H1 (cell line): ENCODE data around the gene MAFG. TPM values are rescaled to one million over a fixed set of nuclear protein-coding genes. Genes with fewer than 3 reads are reported as not detected.

Source experiments
- CTCF ChIA-PET: fragments of 300-600 bp; sonication (Branson Sonifier 250); formaldehyde crosslinking; loops from one replicate; lab custom pipeline; 2021; ENCODE audit not compliant: partially characterized antibody; lab: Charles Lee
- POLR2A ChIA-PET: fragments of 300-600 bp; sonication (Branson Sonifier 250); formaldehyde crosslinking; loops from one replicate; lab custom pipeline; 2021; ENCODE audit warnings: inconsistent platforms; ENCODE audit not compliant: partially characterized antibody; lab: Charles Lee
- DNase-seq, 2 experiments: peaks; one replicate each; pipeline versions ENCODE4 v3.0.0 to v3.0.0-alpha.2; 2010 to 2022; ENCODE audit warnings: low spot score in 2 of 2, low read depth in 1 of 2, mixed read lengths in 1 of 2
- FAIRE-seq: peaks from 2 replicates; lab custom pipeline; 2011; peaks lifted over from hg19 to GRCh38; lab: Jason Lieb, UNC
- H2AFZ ChIP-seq: 2 replicates; pipeline ENCODE4 v1.8.1; 2012; ENCODE audit warnings: low read length, inconsistent platforms
- H2AK5ac ChIP-seq: 2 replicates; pipeline ENCODE4 v1.6.1; 2013; ENCODE audit warnings: low read depth, low read length
- H2BK120ac ChIP-seq: replicated peaks from 2 replicates; pipeline ENCODE3; 2013; ENCODE audit warnings: low read depth, low read length, inconsistent platforms
- H2BK12ac ChIP-seq: 2 replicates; pipeline ENCODE4 v1.6.1; 2013; ENCODE audit warnings: low read depth, low read length
- H2BK15ac ChIP-seq: 2 replicates; pipeline ENCODE4 v1.6.1; 2013; ENCODE audit warnings: low read length
- H2BK20ac ChIP-seq: 2 replicates; pipeline ENCODE4 v1.6.1; 2013; ENCODE audit warnings: low read length
- H2BK5ac ChIP-seq: 2 replicates; pipeline ENCODE4 v1.6.1; 2013; ENCODE audit warnings: low read depth, low read length
- H3K14ac ChIP-seq: 2 replicates; pipeline ENCODE4 v1.6.1; 2013; ENCODE audit warnings: inconsistent platforms; ENCODE audit not compliant: insufficient read length
- H3K18ac ChIP-seq: 2 replicates; pipeline ENCODE4 v1.6.1; 2013; ENCODE audit warnings: low read length; ENCODE audit errors: extremely low read depth
- H3K23ac ChIP-seq: 2 replicates; pipeline ENCODE4 v1.6.1; 2013; ENCODE audit warnings: inconsistent platforms; ENCODE audit not compliant: insufficient read length
- H3K23me2 ChIP-seq: 2 replicates; pipeline ENCODE4 v1.6.1; 2013; ENCODE audit warnings: low read depth, low read length
- H3K27ac ChIP-seq: 2 replicates; pipeline ENCODE4 v1.6.1; 2011; ENCODE audit warnings: low read depth, low read length, inconsistent platforms
- H3K27me3 ChIP-seq, 4 experiments: replicated peaks in 1 of 4; 1 replicate in 1 of 4; 2 replicates in 3 of 4; pipeline versions ENCODE4 v1.6.1 to v1.8.1; 2011 to 2013; ENCODE audit warnings: low read length in 3 of 4, mild to moderate bottlenecking in 3 of 4, inconsistent platforms in 2 of 4, mixed read lengths in 2 of 4, moderate library complexity in 1 of 4; ENCODE audit not compliant: control insufficient read depth in 3 of 4, insufficient read depth in 3 of 4; ENCODE audit errors: extremely low read depth in 1 of 4
- H3K36me3 ChIP-seq, 4 experiments: 2 replicates each; pipeline versions ENCODE4 v1.6.1 to v1.8.1; 2011 to 2013; ENCODE audit warnings: mild to moderate bottlenecking in 4 of 4, low read length in 3 of 4, moderate library complexity in 2 of 4, control low read depth in 1 of 4, inconsistent platforms in 1 of 4; ENCODE audit not compliant: insufficient read depth in 4 of 4, control insufficient read depth in 2 of 4
- H3K4ac ChIP-seq: replicated peaks from 2 replicates; pipeline ENCODE3; 2013; ENCODE audit warnings: low read length, low read depth, mixed read lengths, inconsistent platforms; ENCODE audit not compliant: insufficient read length
- H3K4me1 ChIP-seq, 4 experiments: replicated peaks in 1 of 4; 1 replicate in 1 of 4; 2 replicates in 3 of 4; pipeline versions ENCODE4 v1.6.1 to v1.8.1; 2011 to 2013; ENCODE audit warnings: low read length in 3 of 4, inconsistent platforms in 2 of 4, mixed read lengths in 1 of 4; ENCODE audit not compliant: insufficient read depth in 4 of 4, control insufficient read depth in 3 of 4
- H3K4me2 ChIP-seq, 2 experiments: 2 replicates each; pipeline versions ENCODE4 v1.6.1 to v1.8.1; 2011 to 2013; ENCODE audit warnings: low read depth in 2 of 2, low read length in 2 of 2, control low read depth in 1 of 2, inconsistent platforms in 1 of 2, mild to moderate bottlenecking in 1 of 2; ENCODE audit not compliant: insufficient read depth in 1 of 2
- H3K4me3 ChIP-seq, 4 experiments: fragments of 200-600, 300-600 bp in 1 of 4; sonication (generic), shearing (Covaris generic), sonication (Bioruptor Twin) in 1 of 4; 2 replicates each; pipeline versions ENCODE4 v1.5.1 to v1.8.1; 2011 to 2016; ENCODE audit warnings: low read length in 4 of 4, low read depth in 3 of 4, control low read depth in 2 of 4, inconsistent platforms in 2 of 4, mild to moderate bottlenecking in 2 of 4, mixed read lengths in 1 of 4, moderate library complexity in 1 of 4; ENCODE audit not compliant: insufficient read depth in 2 of 4; ENCODE audit errors: extremely low read depth in 1 of 4
- H3K56ac ChIP-seq: replicated peaks from 2 replicates; pipeline ENCODE3; 2013; ENCODE audit warnings: low read depth, mild to moderate bottlenecking, mixed read lengths, low read length, inconsistent platforms; ENCODE audit not compliant: insufficient read length
- H3K79me1 ChIP-seq: 2 replicates; pipeline ENCODE4 v1.6.1; 2013; ENCODE audit warnings: low read depth, low read length, control low read depth
- H3K79me2 ChIP-seq, 2 experiments: 2 replicates each; pipeline versions ENCODE4 v1.6.1 to v1.8.1; 2012 to 2013; ENCODE audit warnings: low read length in 2 of 2, mild to moderate bottlenecking in 2 of 2, inconsistent platforms in 1 of 2; ENCODE audit not compliant: insufficient read depth in 2 of 2, control insufficient read depth in 1 of 2
- H3K9ac ChIP-seq, 4 experiments: replicated peaks in 1 of 4; 1 replicate in 1 of 4; 2 replicates in 3 of 4; pipeline versions ENCODE4 v1.6.1 to v1.8.1; 2011 to 2013; ENCODE audit warnings: low read depth in 3 of 4, low read length in 3 of 4, control low read depth in 2 of 4, mild to moderate bottlenecking in 2 of 4, moderate library complexity in 2 of 4, inconsistent platforms in 1 of 4; ENCODE audit errors: extremely low read depth in 1 of 4
- H3K9me3 ChIP-seq, 2 experiments: 2 replicates each; pipeline versions ENCODE4 v1.6.1 to v1.8.1; 2012 to 2013; ENCODE audit warnings: mild to moderate bottlenecking in 2 of 2, moderate library complexity in 2 of 2, control low read depth in 1 of 2, inconsistent platforms in 1 of 2, low read depth in 1 of 2, low read length in 1 of 2, mixed read lengths in 1 of 2; ENCODE audit not compliant: insufficient read depth in 2 of 2
- H4K20me1 ChIP-seq, 2 experiments: replicated peaks in 1 of 2; 2 replicates each; pipeline versions ENCODE3 to v1.8.1; 2011 to 2013; ENCODE audit warnings: inconsistent platforms in 2 of 2, low read length in 2 of 2, mild to moderate bottlenecking in 1 of 2; ENCODE audit not compliant: insufficient read depth in 2 of 2, control insufficient read depth in 1 of 2
- H4K5ac ChIP-seq: 2 replicates; pipeline ENCODE4 v1.6.1; 2013; ENCODE audit warnings: low read length, low read depth, mixed read lengths, inconsistent platforms; ENCODE audit not compliant: insufficient read length
- H4K8ac ChIP-seq: 2 replicates; pipeline ENCODE4 v1.8.0; 2013; ENCODE audit warnings: mild to moderate bottlenecking, moderate library complexity, low read length, inconsistent platforms; ENCODE audit not compliant: insufficient read depth; ENCODE audit errors: extremely low read depth
- H4K91ac ChIP-seq: replicated peaks from 2 replicates; pipeline ENCODE3; 2013; ENCODE audit warnings: low read length, mixed read lengths, inconsistent platforms; ENCODE audit not compliant: insufficient read length
- FOSL1 ChIP-seq: IDR thresholded peaks from 2 replicates; pipeline ENCODE4 v1.6.1; 2011; ENCODE audit warnings: mild to moderate bottlenecking, low read depth, low read length, moderate library complexity; ENCODE audit not compliant: insufficient read depth
- KDM4A ChIP-seq: IDR thresholded peaks from one replicate; pipeline ENCODE4 v1.7.1; 2012; ENCODE audit warnings: low read depth, mild to moderate bottlenecking, moderate library complexity, low read length, inconsistent platforms; ENCODE audit not compliant: severe bottlenecking
- NRF1 ChIP-seq: IDR thresholded peaks from 2 replicates; pipeline ENCODE4 v1.6.1; 2011; ENCODE audit warnings: mild to moderate bottlenecking, low read depth, low read length, improper control_type of control experiment
- POLR2A ChIP-seq, 2 experiments: IDR thresholded peaks; 1 replicate in 1 of 2; 2 replicates in 1 of 2; pipeline ENCODE4 v1.6.1; 2011; ENCODE audit warnings: low read depth in 2 of 2, low read length in 2 of 2, mild to moderate bottlenecking in 2 of 2; ENCODE audit errors: control extremely low read depth in 1 of 2
- SRF ChIP-seq: IDR thresholded peaks from 2 replicates; pipeline ENCODE4 v1.6.1; 2011; ENCODE audit warnings: mild to moderate bottlenecking, low read depth, low read length, moderate library complexity
- WGBS, 2 experiments: shearing (Covaris generic) in 1 of 2; methylation state at CpG; one replicate each; pipeline versions ENCODE4 v1.1.6 to v1.1.7; 2013 to 2015; ENCODE audit warnings: low lambda C conversion rate in 2 of 2, mixed read lengths in 2 of 2, inconsistent platforms in 1 of 2, low coverage in 1 of 2, missing lambda C conversion rate in 1 of 2; ENCODE audit not compliant: insufficient replicate concordance in 2 of 2, insufficient coverage in 1 of 2, insufficient read length in 1 of 2; ENCODE audit errors: extremely low coverage in 1 of 2, missing lambda C conversion rate in 1 of 2; 5-methylcytosine and 5-hydroxymethylcytosine counted together
- polyA plus RNA-seq, 7 experiments: library from polyadenylated mRNA; depleted of rRNA in 3 of 7; stranded (reverse) in 5 of 7; unstranded in 2 of 7; fragments of >200 nt in 5 of 7; fragments of 200-250 nt in 2 of 7; gene quantifications; 1 replicate in 5 of 7; 2 replicates in 1 of 7; 4 replicates in 1 of 7; pipeline versions ENCODE4 v1.2.1 to v1.2.3, GENCODE V29; 2011 to 2013; ENCODE audit warnings: missing spikeins in 2 of 7, mixed read lengths in 2 of 7
- total RNA-seq: library from RNA; stranded (reverse); fragmentation: NEBNext Ultra II Directional; extraction: Animal tissue kit (Norgen Biotek cat#: 25700); gene quantifications from 2 replicates; pipeline ENCODE4 v1.2.1, GENCODE V29; 2021

The MAFG gene
- total and polyA plus RNA-seq, 2 of the 8 experiments (the other 6 are each of a cell fraction or from before 2014, with no cell fraction given), result 25.5 to 26.9 TPM

- Histone ChIP-seq H3K4me3 (no peak overlapping the region), H3K4me2 (no peak overlapping the region), H3K14ac (no peak overlapping the region), H3K9me3 (no peaks in the 10 kb centered on the region), H3K27ac (no peak overlapping the region), H3K79me2 (peaks cover 8 to 41% of the 10 kb centered on the region in 2 experiments), H2AFZ (no peak overlapping the region), H3K4me1 (peaks cover 0 to 3% (median 2%) of the 10 kb centered on the region in 4 experiments; a peak in 5 of 7 replicates), H4K20me1 (peaks cover 19 to 26% of the 10 kb centered on the region in 2 experiments), H4K8ac (peak overlapping the region; percentile 45; the same call in 1 of the 2 replicates), H4K91ac (no peak overlapping the region), H2AK5ac (no peak overlapping the region), H3K23ac (no peak overlapping the region), H3K4ac (no peak overlapping the region), H2BK15ac (no peak overlapping the region), H3K27me3 (no peaks in the 10 kb centered on the region), H3K36me3 (peaks cover 32 to 49% (median 36%) of the 10 kb centered on the region in 4 experiments), H3K18ac (no peak overlapping the region), H4K5ac (no peak overlapping the region), H2BK20ac (no peak overlapping the region), H3K9ac (no peak overlapping the region), H2BK12ac (peak overlapping the region; percentile 39; the same call in 1 of the 2 replicates), H3K23me2 (peaks cover 5% of the 10 kb centered on the region; the same call in 1 of the 2 replicates), H3K79me1 (peaks cover 18% of the 10 kb centered on the region), H3K56ac (no peak overlapping the region), H2BK120ac (no peak overlapping the region), H2BK5ac (no peak overlapping the region)
- TF ChIP-seq POLR2A (IDR thresholded peaks at IDR 0.05; ENCODE audit: control extremely low read depth in 1 of 2, low read depth in 2 of 2, low read length in 2 of 2) (peak in 1 of 2 experiments; percentile 19; a peak in 1 of 3 replicates), KDM4A (no peak), SRF (no peak), NRF1 (no peak), FOSL1 (no peak)
- POLR2A ChIA-PET, result interaction anchor here (0.6 to 12.3 kb wide), 10 partner anchors 12 to 181 kb away, joined by 3 to 151 read pairs (median 3); partner anchors contain the start of gene ARHGDIA
- 90% methylated on average over 16 of the region's 16 CpGs; no CpG with 5 or more reads in 1 of the 2 experiments for WGBS, 2 experiments
- DNase-seq (no peak), FAIRE-seq (no peak)
- CTCF ChIA-PET, result interaction anchor here (1.0 to 1.5 kb wide), 2 partner anchors 19 to 45 kb away, joined by 3 to 4 read pairs; no protein-coding TSS in a partner anchor
Measured at GRCh38 chr17:81888988-81889595, 38.4 kb downstream of the MAFG start.
